HG02852 (cell line): ENCODE measurements around the gene JAZF1.

Source experiments
- ATAC-seq: cut with Tn5 transposase; IDR thresholded peaks from one replicate; pipeline ENCODE4 v1.9.1; 2021; ENCODE audit warnings: mild to moderate bottlenecking, moderate library complexity; ENCODE audit not compliant: unreplicated experiment

JAZF1 gene

DNA sequence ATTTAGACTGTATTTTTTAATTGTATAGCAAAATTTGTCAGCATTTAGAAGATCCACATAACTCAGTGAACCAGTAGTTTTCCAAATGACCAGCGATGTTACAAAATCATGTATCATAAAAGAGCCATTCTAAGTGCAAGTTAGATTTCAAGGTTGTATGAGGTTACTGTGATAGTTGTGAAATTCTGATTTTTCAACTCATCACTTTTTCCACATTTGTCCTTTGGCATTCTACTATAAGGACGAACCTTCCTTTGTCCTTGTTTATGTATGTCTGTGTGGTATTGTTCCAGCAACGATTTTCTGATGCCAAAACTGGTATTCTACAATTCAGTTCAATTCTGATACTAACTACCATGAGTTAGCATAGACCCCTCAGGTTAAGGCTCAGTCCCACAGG is 376.5 kb downstream of the JAZF1 start:
- no peak for ATAC-seq

- no peak for ATAC-seq
Observed at GRCh38 chr7:27802999-27803398, 377.6 kb downstream of the JAZF1 start.

DNA sequence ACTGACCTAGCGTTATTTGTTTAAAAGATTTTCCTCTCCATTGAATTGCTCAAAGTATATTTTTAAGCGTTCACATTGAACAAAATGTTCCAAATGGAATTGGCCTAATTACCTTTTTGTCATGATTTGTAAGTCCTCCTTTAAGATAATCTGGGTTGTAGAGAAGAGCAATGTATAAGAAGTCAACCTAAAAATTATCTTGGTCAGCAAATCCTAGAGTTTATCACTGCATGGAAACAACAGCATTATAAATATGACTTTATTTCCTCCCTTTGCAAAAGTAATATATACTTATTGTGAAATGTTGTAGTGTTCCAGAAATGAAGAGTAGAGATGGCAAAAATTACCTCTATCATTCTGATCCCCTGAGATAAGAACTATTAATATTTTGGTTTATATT is 381.4 kb downstream of the JAZF1 start:
- ATAC-seq, result no peak

- no peak for ATAC-seq
Observed at GRCh38 chr7:27795977-27796376, 384.6 kb downstream of the JAZF1 start.

DNA sequence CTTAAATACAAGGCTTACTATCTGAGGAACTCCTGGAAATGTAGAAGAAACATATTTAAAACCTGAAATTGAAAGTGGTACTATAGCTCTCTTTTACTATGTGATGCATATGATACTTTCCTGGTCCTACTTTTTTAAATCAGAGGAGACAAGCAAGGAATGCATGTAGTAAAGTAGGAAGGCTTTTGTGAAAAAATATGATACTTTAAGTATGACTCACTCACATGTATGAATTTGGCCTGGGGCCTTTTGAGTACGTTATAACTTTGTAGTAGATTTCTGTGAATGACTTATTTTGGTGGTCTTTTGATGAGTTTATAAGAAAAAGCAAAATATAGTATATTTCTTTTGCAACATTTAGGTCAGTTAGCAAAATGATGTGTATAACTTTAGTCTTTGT is 386.8 kb downstream of the JAZF1 start:
- ATAC-seq, result no peak

- ATAC-seq, result no peak
Observed at GRCh38 chr7:27788437-27788836, 392.2 kb downstream of the JAZF1 start.

DNA sequence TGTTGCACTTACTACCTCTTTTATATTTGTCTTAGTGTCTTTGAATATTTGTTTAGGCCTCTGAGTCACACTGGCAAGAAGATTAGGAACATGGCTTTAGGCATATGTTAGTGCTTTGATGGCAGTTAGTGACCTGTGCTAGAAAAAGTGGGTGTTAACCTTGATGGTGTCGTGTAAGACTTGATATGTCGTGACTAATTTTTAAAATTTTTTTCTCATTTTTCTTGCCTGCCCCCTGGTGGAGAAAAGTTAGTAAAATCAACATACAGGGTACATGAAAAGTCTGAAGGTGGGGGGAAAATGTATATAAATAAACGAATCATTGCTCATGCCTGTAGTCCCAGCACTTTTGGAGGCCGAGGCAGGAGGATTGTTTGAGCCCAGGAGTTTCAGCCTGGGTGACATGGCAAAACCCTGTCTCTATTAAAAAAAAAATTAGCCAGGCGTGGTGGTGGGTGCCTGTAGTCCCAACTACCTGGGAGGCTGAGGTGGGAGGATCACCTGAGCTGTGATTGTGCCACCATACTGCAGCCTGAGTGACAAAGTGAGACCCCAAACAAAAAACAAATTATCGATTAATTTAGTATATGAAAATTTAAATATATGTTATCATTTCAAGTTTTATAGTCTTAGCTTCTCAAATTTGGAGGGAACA is 396.1 kb downstream of the JAZF1 start:
- no peak for ATAC-seq

GRCh38 chr7:27782849-27783248 is 397.7 kb downstream of the JAZF1 start:
- no peak for ATAC-seq

- ATAC-seq, result no peak
Observed at GRCh38 chr7:27781188-27781587, 399.4 kb downstream of the JAZF1 start.
